ENCODE data around the gene PRPSAP2.

PRPSAP2 gene

DNA sequence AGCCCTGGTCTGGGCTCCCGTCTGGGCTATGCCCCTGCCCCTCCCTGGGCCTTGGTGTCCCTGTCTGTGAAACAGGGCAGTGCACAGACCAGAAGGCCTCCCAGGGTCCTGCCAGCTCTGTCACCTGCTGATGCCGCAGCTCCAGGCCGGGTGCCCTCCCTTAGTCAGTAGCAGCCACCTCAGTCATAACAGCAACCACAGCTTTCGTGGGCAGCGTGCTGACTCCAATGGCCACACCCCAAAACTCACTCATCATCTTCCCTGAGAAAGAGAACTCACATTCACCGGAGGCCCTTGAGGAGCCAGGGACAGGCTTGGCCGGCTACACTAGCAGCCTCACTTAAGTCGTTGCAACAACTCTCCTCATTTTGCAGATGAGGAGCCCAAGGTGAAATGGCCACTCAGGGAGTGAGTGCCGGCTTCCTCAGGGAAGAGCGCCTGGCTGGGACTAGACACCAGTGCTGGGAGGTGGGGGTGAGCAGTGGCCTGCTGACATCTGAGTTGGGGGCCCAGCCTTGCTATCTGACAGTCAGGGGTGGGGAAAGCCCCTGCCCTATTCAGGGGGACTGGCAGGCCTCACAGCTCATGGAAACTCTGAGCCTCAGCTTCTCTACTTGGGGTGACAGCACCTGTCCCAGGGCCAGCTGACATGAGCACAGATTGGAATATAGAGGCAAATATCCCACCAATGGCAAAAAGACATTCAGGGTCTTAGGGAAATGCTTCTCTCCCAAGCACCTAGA lies 116.6 kb downstream of the PRPSAP2 start:
- Histone ChIP-seq H3K4me2 (ENCODE audit: low read depth, low read length, poor library complexity, severe bottlenecking) (no peak overlapping the region), H3K79me2 (ENCODE audit: insufficient read depth, low read length) (no peaks in the 10 kb centered on the region), H3K4me3 (ENCODE audit: insufficient read depth, low read length, poor library complexity, severe bottlenecking) (no peak overlapping the region), H3K9me2 (replicated peaks; ENCODE audit: insufficient read depth, low read length) (no peaks in the 10 kb centered on the region), H3F3A (ENCODE audit: insufficient read depth) (no peaks in the 10 kb centered on the region), H2AFZ (ENCODE audit: low read depth, low read length, severe bottlenecking) (no peak overlapping the region), H3K27ac (ENCODE audit: low read depth, low read length) (no peak overlapping the region), H4K20me1 (ENCODE audit: low read depth, low read length) (no peaks in the 10 kb centered on the region), H3K36me3 (ENCODE audit: low read length) (no peaks in the 10 kb centered on the region), H3K27me3 (ENCODE audit: low read length) (no peaks in the 10 kb centered on the region), H3K9me3 (ENCODE audit: insufficient read depth, low read length) (no peaks in the 10 kb centered on the region), H3K9ac (ENCODE audit: low read length) (no peak overlapping the region)
- TF ChIP-seq, protein P1, sequence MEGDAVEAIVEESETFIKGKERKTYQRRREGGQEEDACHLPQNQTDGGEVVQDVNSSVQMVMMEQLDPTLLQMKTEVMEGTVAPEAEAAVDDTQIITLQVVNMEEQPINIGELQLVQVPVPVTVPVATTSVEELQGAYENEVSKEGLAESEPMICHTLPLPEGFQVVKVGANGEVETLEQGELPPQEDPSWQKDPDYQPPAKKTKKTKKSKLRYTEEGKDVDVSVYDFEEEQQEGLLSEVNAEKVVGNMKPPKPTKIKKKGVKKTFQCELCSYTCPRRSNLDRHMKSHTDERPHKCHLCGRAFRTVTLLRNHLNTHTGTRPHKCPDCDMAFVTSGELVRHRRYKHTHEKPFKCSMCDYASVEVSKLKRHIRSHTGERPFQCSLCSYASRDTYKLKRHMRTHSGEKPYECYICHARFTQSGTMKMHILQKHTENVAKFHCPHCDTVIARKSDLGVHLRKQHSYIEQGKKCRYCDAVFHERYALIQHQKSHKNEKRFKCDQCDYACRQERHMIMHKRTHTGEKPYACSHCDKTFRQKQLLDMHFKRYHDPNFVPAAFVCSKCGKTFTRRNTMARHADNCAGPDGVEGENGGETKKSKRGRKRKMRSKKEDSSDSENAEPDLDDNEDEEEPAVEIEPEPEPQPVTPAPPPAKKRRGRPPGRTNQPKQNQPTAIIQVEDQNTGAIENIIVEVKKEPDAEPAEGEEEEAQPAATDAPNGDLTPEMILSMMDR (IDR thresholded peaks at IDR 0.05; ENCODE audit: insufficient read depth, low read length, poor library complexity, severe bottlenecking) = no peak
- no peak for TF ChIP-seq EZH2phosphoT487 (conservative IDR thresholded peaks at IDR 0.05; ENCODE audit: low read length)

GRCh38 chr17:18975597-18975996 lies 117.7 kb downstream of the PRPSAP2 start:
- Histone ChIP-seq H4K20me1 (ENCODE audit: low read depth, low read length) (no peaks in the 10 kb centered on the region), H3K9me2 (replicated peaks; ENCODE audit: insufficient read depth, low read length) (no peaks in the 10 kb centered on the region), H2AFZ (ENCODE audit: low read depth, low read length, severe bottlenecking) (no peak overlapping the region), H3K79me2 (ENCODE audit: insufficient read depth, low read length) (no peaks in the 10 kb centered on the region), H3F3A (ENCODE audit: insufficient read depth) (no peaks in the 10 kb centered on the region), H3K27ac (ENCODE audit: low read depth, low read length) (no peak overlapping the region), H3K27me3 (ENCODE audit: low read length) (no peaks in the 10 kb centered on the region), H3K9ac (ENCODE audit: low read length) (no peak overlapping the region), H3K9me3 (ENCODE audit: insufficient read depth, low read length) (no peaks in the 10 kb centered on the region), H3K36me3 (ENCODE audit: low read length) (no peaks in the 10 kb centered on the region), H3K4me2 (ENCODE audit: low read depth, low read length, poor library complexity, severe bottlenecking) (no peak overlapping the region), H3K4me3 (ENCODE audit: insufficient read depth, low read length, poor library complexity, severe bottlenecking) (no peak overlapping the region)
- TF ChIP-seq, protein P1 (IDR thresholded peaks at IDR 0.05; ENCODE audit: insufficient read depth, low read length, poor library complexity, severe bottlenecking) = no peak
- TF ChIP-seq EZH2phosphoT487 (conservative IDR thresholded peaks at IDR 0.05; ENCODE audit: low read length) = no peak

- no peak overlapping the region for H2AFZ ChIP-seq (ENCODE audit: low read depth, low read length, severe bottlenecking)
- no peaks in the 10 kb centered on the region for H3K9me3 ChIP-seq (ENCODE audit: insufficient read depth, low read length)
- no peak overlapping the region for H3K27ac ChIP-seq (ENCODE audit: low read depth, low read length)
- no peaks in the 10 kb centered on the region for H3K79me2 ChIP-seq (ENCODE audit: insufficient read depth, low read length)
- no peaks in the 10 kb centered on the region for H3K36me3 ChIP-seq (ENCODE audit: low read length)
- TF ChIP-seq, protein P1 (IDR thresholded peaks at IDR 0.05; ENCODE audit: insufficient read depth, low read length, poor library complexity, severe bottlenecking) = no peak
- no peak for TF ChIP-seq EZH2phosphoT487 (conservative IDR thresholded peaks at IDR 0.05; ENCODE audit: low read length)
- no peaks in the 10 kb centered on the region for H3F3A ChIP-seq (ENCODE audit: insufficient read depth)
- no peaks in the 10 kb centered on the region for H4K20me1 ChIP-seq (ENCODE audit: low read depth, low read length)
- H3K27me3 ChIP-seq (ENCODE audit: low read length) = no peaks in the 10 kb centered on the region
- no peak overlapping the region for H3K4me2 ChIP-seq (ENCODE audit: low read depth, low read length, poor library complexity, severe bottlenecking)
- no peak overlapping the region for H3K4me3 ChIP-seq (ENCODE audit: insufficient read depth, low read length, poor library complexity, severe bottlenecking)
- H3K9me2 ChIP-seq (replicated peaks; ENCODE audit: insufficient read depth, low read length) = no peaks in the 10 kb centered on the region
- no peak overlapping the region for H3K9ac ChIP-seq (ENCODE audit: low read length)
Observed at GRCh38 chr17:18976201-18976600, 118.3 kb downstream of the PRPSAP2 start.

Measured in SU-DHL-6 (cell line).